Ovary (tissue), 9 donors: ENCODE results near the gene ELMO2. TPM values are rescaled to one million over a fixed set of nuclear protein-coding genes. Genes with fewer than 3 reads are reported as not detected.

Experiments
- DNase-seq, 5 donors: peaks; one replicate each; pipeline ENCODE4 v3.0.0-alpha.2; 2019 to 2020
- H3K27ac ChIP-seq, 2 donors: fragments of 200-600 bp; one replicate each; pipeline versions ENCODE4 v1.5.1 to v1.8.0; 2019 to 2022
- H3K27me3 ChIP-seq: fragments of 200-600 bp; one replicate; pipeline ENCODE4 v1.8.0; 2022
- H3K36me3 ChIP-seq: fragments of 200-600 bp; sonication (generic); one replicate; pipeline ENCODE4 v1.5.1; 2019
- H3K4me1 ChIP-seq: one replicate; pipeline ENCODE4 v1.8.1; 2013; ENCODE audit warnings: mild to moderate bottlenecking, moderate library complexity; ENCODE audit not compliant: insufficient read depth
- H3K4me3 ChIP-seq: fragments of 200-600 bp; sonication (generic); one replicate; pipeline ENCODE4 v1.5.1; 2017
- H3K9me3 ChIP-seq, 2 donors: fragments of 200-600 bp in 1 of 2; sonication (generic) in 1 of 2; one replicate each; pipeline versions ENCODE4 v1.5.1 to v1.8.1; 2013 to 2019; ENCODE audit warnings: mild to moderate bottlenecking in 1 of 2, moderate library complexity in 1 of 2
- EP300 ChIP-seq: sonication (generic); formaldehyde crosslinking; IDR thresholded peaks from one replicate; pipeline ENCODE4 v1.6.1; 2017; ENCODE audit warnings: antibody characterized with exemption
- POLR2A ChIP-seq: fragments of 450-650 bp; IDR thresholded peaks from one replicate; pipeline ENCODE4 v1.6.1; 2017; ENCODE audit warnings: antibody characterized with exemption, mild to moderate bottlenecking, moderate library complexity
- WGBS, 3 donors: extraction: QIAGEN DNeasy Blood & Tissue Kit in 1 of 3; methylation state at CpG; one replicate each; pipeline versions ENCODE4 v1.1.5 to v1.1.7; 2013 to 2017; 5-methylcytosine and 5-hydroxymethylcytosine counted together
- intact Hi-C, 4 donors: fragments of 100-400 bp; cut with DNase I; formaldehyde crosslinking; loops; one replicate each; pipeline versions ENCODE4 v1.11.0 to v1.15.1; 2022 to 2023
- polyA plus RNA-seq, 2 donors: library from polyadenylated mRNA; stranded (reverse); fragments of 200-250 nt in 1 of 2; fragments of 350-450 nt in 1 of 2; fragmentation: Illumina TruSeq in 1 of 2; extraction: RNeasy Lipid Tissue Mini Kit (QIAGEN cat#74804) in 1 of 2; gene quantifications; one replicate each; pipeline ENCODE4 v1.2.3, GENCODE V29; 2013 to 2014
- total RNA-seq, 7 donors: library from RNA; depleted of rRNA in 2 of 7; stranded (reverse); fragments of >200 nt in 2 of 7; fragmentation: NEBNext Ultra II Directional in 3 of 7; extraction: Animal tissue kit (Norgen Biotek cat#: 25700) in 3 of 7; gene quantifications; one replicate each; pipeline versions ENCODE4 v1.1.0 to v1.2.4, GENCODE V29; 2016 to 2023
- TF ChIP-seq, protein P1 (sequence below), 3 donors: fragments of 450-650 bp in 2 of 3; fragments of 200-600 bp in 1 of 3; IDR thresholded peaks; one replicate each; pipeline versions ENCODE4 v1.5.1 to v1.8.0; 2016 to 2022; ENCODE audit warnings: antibody characterized with exemption in 3 of 3, mild to moderate bottlenecking in 1 of 3
- donor health status: DM: no; HTN: no; CAD: no; lungs with moderate emphysema.
- donor health status: DM: no; HTN: no; CAD: no.
- donor health status: Bipolar disorder and iron deficiency.
- donor health status: DM: yes; HTN: yes; CAD: no.
- donor health status: DM: no; HTN: no; CAD: no.
- donor health status: DM: yes; HTN: yes; CAD: no.

ELMO2 gene
- total and polyA plus RNA-seq, 9 donors: 19.1 to 57.6 (median 41.0) TPM

DNA sequence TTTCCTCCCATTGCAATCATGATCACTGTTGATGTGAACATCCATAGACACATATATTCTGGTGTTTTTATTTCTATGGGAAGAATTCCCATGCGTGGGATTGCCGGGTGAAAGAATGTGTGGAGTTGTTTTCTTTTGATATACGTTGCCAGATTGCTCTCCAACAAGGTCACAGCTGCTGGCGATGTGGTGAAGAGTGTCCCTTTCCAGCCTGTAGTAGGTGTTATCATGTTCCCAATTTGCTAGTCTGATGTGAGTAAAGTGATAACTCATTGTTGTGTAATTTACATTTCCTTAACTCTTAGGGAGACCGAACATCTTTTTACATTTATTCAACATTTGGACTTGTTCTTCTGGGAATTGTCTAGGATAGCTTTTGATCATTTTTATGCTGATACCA is 14.5 kb upstream of the ELMO2 start:
- no peak overlapping the region for H3K4me3 ChIP-seq
- H3K9me3 ChIP-seq: no peaks in the 10 kb centered on the region
- 3 to 5% (median 4%) methylated on average over 5 of the region's 5 CpGs for WGBS, 3 donors
- no peak for DNase-seq
- intact Hi-C loops: no loop called here
- no peaks in the 10 kb centered on the region for H3K4me1 ChIP-seq
- no peaks in the 10 kb centered on the region for H3K36me3 ChIP-seq
- no peaks in the 10 kb centered on the region for H3K27me3 ChIP-seq
- TF ChIP-seq POLR2A (no peak), EP300 (no peak)
- H3K27ac ChIP-seq: no peak overlapping the region

DNA sequence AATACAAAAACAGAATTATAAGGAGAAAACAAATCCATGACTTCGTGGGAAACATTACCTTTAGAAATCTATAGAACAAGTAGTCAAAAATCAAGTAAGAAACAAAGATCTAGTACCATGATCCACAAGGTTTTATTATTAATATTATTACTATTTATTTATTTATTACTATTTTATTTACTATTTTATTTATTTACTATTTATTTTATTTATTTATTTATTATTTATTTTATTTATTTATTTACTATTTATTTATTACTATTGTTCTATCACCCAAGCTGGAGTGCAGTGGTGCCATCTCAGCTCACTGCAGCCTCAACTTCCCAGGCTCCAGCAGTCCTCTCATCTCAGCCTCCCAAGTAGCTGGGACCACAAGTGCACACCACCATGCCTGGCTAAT is 13.5 kb upstream of the ELMO2 start:
- no peak for TF ChIP-seq POLR2A

DNA sequence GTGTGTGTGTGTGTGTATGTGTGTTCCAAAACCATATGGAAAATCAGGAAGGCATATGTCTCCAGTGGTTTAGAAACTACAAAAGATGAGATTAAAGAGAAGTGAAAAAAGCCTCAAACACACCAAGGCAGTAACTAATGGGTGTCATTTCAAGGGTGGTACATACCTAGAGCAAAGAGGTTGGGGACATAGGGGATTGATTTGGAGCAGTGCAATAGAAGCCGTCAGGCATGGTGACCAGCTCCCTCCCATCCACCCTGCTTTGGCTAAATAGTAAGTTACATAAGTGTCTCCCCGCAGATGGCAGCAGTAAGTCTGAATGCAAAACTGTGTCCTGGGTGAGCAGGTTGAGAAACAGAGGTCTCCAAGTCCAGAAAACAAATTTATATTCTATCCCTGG is 10.4 kb upstream of the ELMO2 start:
- WGBS, 3 donors: 74 to 79% (median 76%) methylated on average over 2 of the region's 2 CpGs

More for the DNA sequence above, 13.5 kb upstream of the ELMO2 start:
- no peaks in the 10 kb centered on the region for H3K27me3 ChIP-seq
- H3K9me3 ChIP-seq: no peaks in the 10 kb centered on the region
- no peak for DNase-seq
- H3K36me3 ChIP-seq: no peaks in the 10 kb centered on the region
- H3K4me1 ChIP-seq: no peaks in the 10 kb centered on the region
- H3K27ac ChIP-seq: no peak overlapping the region
- no peak overlapping the region for H3K4me3 ChIP-seq
- WGBS, 3 donors: 61 to 70% (median 63%) methylated on average over 1 of the region's 1 CpG
- intact Hi-C loops: no loop called here

DNA sequence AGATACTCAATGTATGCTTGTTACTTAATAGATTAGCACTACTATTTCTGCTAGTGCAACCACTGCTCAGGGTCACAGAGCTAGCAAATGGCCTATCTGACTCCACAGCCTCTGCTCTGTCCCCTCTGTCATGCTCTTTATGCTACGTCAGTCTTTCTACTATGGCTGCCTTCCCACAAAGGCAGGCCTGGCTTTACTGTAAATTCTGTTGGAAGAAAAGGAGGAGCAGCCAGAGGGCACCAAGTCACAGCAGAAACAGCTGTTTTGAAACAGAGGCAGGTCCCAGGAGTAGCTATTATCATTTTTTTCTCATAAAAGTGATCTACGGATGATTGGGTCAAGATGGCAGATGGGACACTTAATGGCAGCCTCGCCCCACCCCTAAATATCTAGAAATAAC is 10.0 kb upstream of the ELMO2 start:
- H3K27me3 ChIP-seq: no peaks in the 10 kb centered on the region
- H3K27ac ChIP-seq: no peak overlapping the region

More for the DNA sequence above, 10.4 kb upstream of the ELMO2 start:
- Histone ChIP-seq H3K4me1 (no peaks in the 10 kb centered on the region), H3K4me3 (no peak overlapping the region), H3K27ac (no peak overlapping the region), H3K27me3 (no peaks in the 10 kb centered on the region), H3K9me3 (no peaks in the 10 kb centered on the region), H3K36me3 (no peaks in the 10 kb centered on the region)
- DNase-seq: no peak
- intact Hi-C loops: no loop called here
- TF ChIP-seq EP300 (no peak), POLR2A (no peak)

DNA sequence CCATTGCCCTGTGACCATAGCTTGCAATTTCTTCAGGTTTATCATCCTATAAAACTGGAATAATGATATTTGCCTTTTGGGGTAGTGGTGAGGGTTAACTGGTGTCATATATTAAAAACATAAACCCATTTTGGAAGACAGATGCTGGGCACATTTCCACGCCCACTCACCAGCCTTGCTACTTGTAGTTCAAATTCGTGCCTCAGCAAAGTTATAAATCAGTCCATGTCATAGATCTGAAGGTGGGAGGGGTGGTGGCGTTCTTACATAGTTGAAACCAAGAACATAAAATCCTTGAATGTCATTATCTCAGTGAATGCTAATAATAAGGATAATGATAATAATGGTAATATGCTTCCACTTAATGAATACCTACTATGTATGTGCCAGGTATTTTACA is 9.4 kb upstream of the ELMO2 start:
- no peak for DNase-seq
- intact Hi-C loops: no loop called here
- WGBS, 3 donors: 51 to 61% (median 58%) methylated on average over 3 of the region's 3 CpGs
- Histone ChIP-seq H3K9me3 (no peaks in the 10 kb centered on the region), H3K4me3 (no peak overlapping the region), H3K4me1 (no peaks in the 10 kb centered on the region), H3K27me3 (no peaks in the 10 kb centered on the region), H3K36me3 (no peaks in the 10 kb centered on the region), H3K27ac (no peak overlapping the region)
- TF ChIP-seq POLR2A: no peak
- TF ChIP-seq EP300: no peak
- TF ChIP-seq, protein P1, sequence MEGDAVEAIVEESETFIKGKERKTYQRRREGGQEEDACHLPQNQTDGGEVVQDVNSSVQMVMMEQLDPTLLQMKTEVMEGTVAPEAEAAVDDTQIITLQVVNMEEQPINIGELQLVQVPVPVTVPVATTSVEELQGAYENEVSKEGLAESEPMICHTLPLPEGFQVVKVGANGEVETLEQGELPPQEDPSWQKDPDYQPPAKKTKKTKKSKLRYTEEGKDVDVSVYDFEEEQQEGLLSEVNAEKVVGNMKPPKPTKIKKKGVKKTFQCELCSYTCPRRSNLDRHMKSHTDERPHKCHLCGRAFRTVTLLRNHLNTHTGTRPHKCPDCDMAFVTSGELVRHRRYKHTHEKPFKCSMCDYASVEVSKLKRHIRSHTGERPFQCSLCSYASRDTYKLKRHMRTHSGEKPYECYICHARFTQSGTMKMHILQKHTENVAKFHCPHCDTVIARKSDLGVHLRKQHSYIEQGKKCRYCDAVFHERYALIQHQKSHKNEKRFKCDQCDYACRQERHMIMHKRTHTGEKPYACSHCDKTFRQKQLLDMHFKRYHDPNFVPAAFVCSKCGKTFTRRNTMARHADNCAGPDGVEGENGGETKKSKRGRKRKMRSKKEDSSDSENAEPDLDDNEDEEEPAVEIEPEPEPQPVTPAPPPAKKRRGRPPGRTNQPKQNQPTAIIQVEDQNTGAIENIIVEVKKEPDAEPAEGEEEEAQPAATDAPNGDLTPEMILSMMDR (IDR thresholded peaks at IDR 0.05): no peak

More for the DNA sequence above, 10.0 kb upstream of the ELMO2 start:
- TF ChIP-seq EP300 (no peak), POLR2A (no peak)
- TF ChIP-seq, protein P1 (IDR thresholded peaks at IDR 0.05): no peak
- Histone ChIP-seq H3K4me1 (no peaks in the 10 kb centered on the region), H3K9me3 (no peaks in the 10 kb centered on the region), H3K36me3 (no peaks in the 10 kb centered on the region), H3K4me3 (no peak overlapping the region)
- WGBS, 3 donors: 58 to 69% (median 59%) methylated on average over 3 of the region's 3 CpGs
- no peak for DNase-seq
- intact Hi-C loops: no loop called here

DNA sequence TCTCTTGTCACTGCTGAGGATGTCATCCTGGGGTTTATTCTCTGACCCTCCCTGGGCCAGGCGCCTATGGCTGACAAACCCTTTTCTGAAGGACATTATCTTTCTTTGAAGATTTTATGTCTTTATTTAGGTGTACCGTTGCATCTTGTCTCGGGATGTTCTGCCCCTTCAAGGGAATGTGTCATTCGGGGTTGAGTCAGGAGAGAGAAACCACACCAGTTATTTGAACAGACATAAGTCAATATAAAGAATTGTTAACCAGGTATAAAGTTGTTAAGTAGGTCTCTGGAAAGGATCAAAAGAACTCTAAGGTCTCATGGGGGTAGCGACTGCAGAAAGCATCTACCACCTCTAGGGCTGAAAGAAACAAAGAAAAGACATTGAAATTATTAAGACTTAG is 8.2 kb upstream of the ELMO2 start:
- WGBS, 3 donors: 75 to 83% (median 76%) methylated on average over 5 of the region's 5 CpGs
- Histone ChIP-seq H3K27ac (no peak overlapping the region), H3K4me3 (no peak overlapping the region), H3K4me1 (no peaks in the 10 kb centered on the region), H3K36me3 (no peaks in the 10 kb centered on the region), H3K27me3 (no peaks in the 10 kb centered on the region), H3K9me3 (no peaks in the 10 kb centered on the region)
- intact Hi-C loops: no loop called here
- no peak for DNase-seq
- TF ChIP-seq POLR2A (no peak), EP300 (no peak)
- TF ChIP-seq, protein P1 (IDR thresholded peaks at IDR 0.05): no peak
